ENCODE data around the gene LETM1. TPM values are rescaled to one million over a fixed set of nuclear protein-coding genes. Genes with fewer than 3 reads are reported as not detected.

Gene LETM1
- total RNA-seq, 1 experiment from 2014 or later = 106 TPM

DNA sequence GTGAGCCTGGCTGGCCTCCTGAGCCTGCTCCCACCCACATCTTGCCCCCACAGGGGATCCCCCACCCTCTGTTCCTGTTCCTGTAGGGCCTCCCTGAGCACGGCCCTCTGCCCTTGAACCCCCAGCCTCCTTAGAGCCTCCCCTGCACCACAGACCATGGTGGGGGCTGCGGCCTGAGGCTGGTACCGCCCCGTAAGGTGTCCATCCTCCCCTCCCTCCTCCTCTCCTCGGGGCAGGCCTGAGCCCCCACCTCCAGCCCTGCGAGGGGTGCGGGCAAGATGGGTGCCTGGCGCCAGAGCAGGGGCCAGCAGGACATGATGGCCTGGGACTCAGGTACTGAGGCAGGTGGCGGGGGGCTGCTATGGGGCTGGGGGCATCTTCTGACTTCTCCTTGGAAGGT, 91.3 kb downstream of the LETM1 start:
- no peak for DNase-seq (ENCODE audit: low spot score)

DNA sequence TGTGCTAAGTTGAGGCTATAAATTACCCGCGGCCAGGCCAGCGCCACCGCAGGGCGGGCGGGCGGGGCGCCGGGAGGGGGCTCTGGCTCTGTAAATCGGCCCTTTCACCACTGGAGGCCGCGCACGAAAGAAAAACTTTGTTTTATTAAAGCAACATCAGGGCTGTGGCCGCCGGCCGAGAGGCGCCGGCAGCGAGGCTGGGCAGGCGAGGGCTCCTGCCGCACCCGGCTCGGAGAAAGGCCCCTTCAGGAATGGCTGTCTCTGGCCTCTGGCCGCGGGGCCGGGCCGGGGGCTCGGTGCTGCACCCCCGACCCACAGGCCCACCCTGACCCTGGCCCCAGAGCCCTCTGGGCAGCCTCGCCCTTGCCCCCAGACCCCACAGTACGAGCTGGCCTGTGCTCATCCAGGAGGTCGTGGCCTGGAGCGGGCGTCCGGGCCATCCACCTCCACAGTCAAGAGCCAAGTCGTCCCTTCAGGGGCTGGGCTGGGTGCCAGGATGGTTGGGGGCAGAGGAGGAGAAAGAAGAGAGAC, 92.3 kb downstream of the LETM1 start:
- peak; percentile 63 for DNase-seq (ENCODE audit: low spot score)

DNA sequence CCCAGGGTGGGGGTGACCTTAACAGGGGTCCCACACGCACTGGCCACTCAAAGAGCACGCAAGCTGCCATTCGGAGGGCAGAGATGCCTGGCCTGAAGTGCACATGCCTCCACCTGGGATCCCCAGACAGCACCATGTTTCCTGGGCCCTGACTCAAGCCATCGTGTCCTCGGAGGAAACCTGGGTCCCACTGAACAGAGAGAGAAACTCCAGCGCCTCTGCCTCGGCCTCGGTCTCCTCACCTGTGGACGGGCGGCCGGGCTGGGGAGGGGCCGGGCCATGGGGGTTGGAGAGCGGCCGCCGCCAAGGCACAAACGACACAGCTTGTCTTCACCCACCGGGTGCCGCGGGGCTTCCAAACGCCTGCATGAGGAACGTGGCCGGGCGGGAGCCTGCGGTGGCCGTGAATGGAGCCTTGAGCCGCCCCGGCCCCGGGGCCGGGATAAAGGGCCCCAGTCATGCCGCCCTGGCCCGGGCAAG, 92.8 kb downstream of the LETM1 start:
- no peak for DNase-seq (ENCODE audit: low spot score)

DNA sequence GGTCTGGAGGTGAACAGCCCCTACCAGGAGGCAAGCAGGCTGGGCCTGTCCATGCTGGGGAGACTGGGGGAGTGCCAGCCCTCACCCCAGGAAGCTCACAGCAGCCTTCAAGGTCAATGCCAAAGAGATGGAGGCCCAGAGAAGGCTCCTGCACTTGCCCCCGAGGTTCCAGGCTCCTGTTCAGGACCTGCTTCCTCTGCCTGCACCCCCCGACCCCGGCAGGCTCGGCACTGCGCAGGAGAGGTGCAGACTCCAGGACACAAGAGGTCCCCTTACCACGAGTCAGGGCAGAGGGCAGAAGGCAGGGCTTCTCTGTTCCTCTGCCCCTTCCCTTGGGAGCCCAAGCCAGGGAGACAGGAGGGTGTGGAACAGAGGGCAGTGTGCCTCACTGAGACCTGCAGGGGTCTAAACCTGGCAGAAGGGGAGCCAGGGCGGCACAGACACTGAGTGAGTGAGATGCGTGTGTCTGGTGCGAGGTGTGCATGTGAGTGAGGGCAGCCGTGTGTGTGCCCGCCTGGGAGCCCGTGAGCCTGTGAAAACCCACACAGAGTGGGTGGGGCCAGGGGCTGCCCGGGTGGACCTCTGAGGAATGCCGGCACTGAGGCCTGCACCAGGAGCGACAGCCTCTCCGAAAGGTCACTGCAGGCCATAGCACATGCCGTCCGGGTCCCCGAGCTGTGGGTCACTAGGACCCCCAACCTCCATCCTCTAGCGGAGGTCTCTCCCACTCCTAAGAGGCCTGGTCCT, 93.5 kb downstream of the LETM1 start:
- no peak for DNase-seq (ENCODE audit: low spot score)

Other genes with a start within 250 kb of the LETM1 start
- gene FAM53A, start 171.8 kb downstream of the LETM1 start, total RNA-seq (2014; rRNA removed; shearing (Covaris generic)) = 2.4 and 2.6 TPM in 2 replicates
- gene SLBP, start 143.8 kb downstream of the LETM1 start, total RNA-seq (2014; rRNA removed; shearing (Covaris generic)) = 147 and 183 TPM in 2 replicates
- gene TMEM129, start 134.8 kb downstream of the LETM1 start, total RNA-seq (2014; rRNA removed; shearing (Covaris generic)) = 94.2 and 111 TPM in 2 replicates
- gene TACC3, start 134.6 kb downstream of the LETM1 start, total RNA-seq (2014; rRNA removed; shearing (Covaris generic)) = 64.6 and 71.2 TPM in 2 replicates
- 73.4 and 77.0 TPM in 2 replicates for gene FGFR3, start 62.9 kb downstream of the LETM1 start, total RNA-seq (2014; rRNA removed; shearing (Covaris generic))
- 70.5 and 73.7 TPM in 2 replicates for gene NSD2, start 15.2 kb upstream of the LETM1 start, total RNA-seq (2014; rRNA removed; shearing (Covaris generic))
- 49.1 and 49.4 TPM in 2 replicates for gene NELFA, start 152.8 kb upstream of the LETM1 start, total RNA-seq (2014; rRNA removed; shearing (Covaris generic))
- gene NAT8L, start 203.2 kb upstream of the LETM1 start, total RNA-seq (2014; rRNA removed; shearing (Covaris generic)) = 0.08 TPM in 1 of 2 replicates, not detected in the other